ENCODE results near the gene TRIM5.

Gene TRIM5

DNA sequence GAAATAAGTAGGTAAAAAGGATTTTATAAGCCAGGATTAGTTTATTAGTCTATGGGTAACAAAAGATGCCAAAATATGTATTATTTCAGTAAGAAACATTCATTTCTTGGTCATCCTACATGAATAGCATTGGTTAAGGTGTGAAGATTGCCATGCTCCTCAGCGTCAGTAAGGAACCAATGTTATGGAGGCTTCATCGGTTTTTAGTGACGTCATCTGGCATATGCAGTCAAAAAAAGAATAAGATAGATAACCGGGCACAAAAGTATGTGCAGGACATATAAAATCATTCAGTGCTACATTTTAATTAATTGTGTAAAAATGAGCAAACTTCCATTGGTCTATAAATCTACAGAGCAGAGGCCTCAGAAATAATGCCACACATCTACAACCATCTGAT lies 29.4 kb downstream of the TRIM5 start:
- Histone ChIP-seq H3K9ac (ENCODE audit: low read depth, low read length, poor library complexity, severe bottlenecking) (no peak overlapping the region), H3F3A (ENCODE audit: low read depth) (no peaks in the 10 kb centered on the region), H3K4me1 (ENCODE audit: insufficient read depth, low read length, poor library complexity, severe bottlenecking) (no peaks in the 10 kb centered on the region), H3K36me3 (ENCODE audit: insufficient read depth, low read length) (no peaks in the 10 kb centered on the region), H3K9me2 (replicated peaks; ENCODE audit: low read depth, low read length) (no peaks in the 10 kb centered on the region), H3K79me2 (ENCODE audit: insufficient read depth, low read length) (no peaks in the 10 kb centered on the region), H3K4me2 (ENCODE audit: low read depth, low read length, poor library complexity, severe bottlenecking) (no peak overlapping the region), H3K9me3 (ENCODE audit: insufficient read depth, low read depth, low read length) (peaks cover 4% of the 10 kb centered on the region; the same call in 1 of the 2 replicates), H3K4me3 (ENCODE audit: low read length, poor library complexity, severe bottlenecking) (no peak overlapping the region), H2AFZ (ENCODE audit: low read length) (no peak overlapping the region), H3K27me3 (ENCODE audit: insufficient read depth, low read length, poor library complexity, severe bottlenecking) (no peaks in the 10 kb centered on the region), H4K20me1 (ENCODE audit: insufficient read depth, low read length, poor library complexity, severe bottlenecking) (no peaks in the 10 kb centered on the region)
- TF ChIP-seq, protein P1, sequence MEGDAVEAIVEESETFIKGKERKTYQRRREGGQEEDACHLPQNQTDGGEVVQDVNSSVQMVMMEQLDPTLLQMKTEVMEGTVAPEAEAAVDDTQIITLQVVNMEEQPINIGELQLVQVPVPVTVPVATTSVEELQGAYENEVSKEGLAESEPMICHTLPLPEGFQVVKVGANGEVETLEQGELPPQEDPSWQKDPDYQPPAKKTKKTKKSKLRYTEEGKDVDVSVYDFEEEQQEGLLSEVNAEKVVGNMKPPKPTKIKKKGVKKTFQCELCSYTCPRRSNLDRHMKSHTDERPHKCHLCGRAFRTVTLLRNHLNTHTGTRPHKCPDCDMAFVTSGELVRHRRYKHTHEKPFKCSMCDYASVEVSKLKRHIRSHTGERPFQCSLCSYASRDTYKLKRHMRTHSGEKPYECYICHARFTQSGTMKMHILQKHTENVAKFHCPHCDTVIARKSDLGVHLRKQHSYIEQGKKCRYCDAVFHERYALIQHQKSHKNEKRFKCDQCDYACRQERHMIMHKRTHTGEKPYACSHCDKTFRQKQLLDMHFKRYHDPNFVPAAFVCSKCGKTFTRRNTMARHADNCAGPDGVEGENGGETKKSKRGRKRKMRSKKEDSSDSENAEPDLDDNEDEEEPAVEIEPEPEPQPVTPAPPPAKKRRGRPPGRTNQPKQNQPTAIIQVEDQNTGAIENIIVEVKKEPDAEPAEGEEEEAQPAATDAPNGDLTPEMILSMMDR (conservative IDR thresholded peaks at IDR 0.05; ENCODE audit: low read length) = no peak
- no peak for TF ChIP-seq EZH2phosphoT487 (IDR thresholded peaks at IDR 0.05; ENCODE audit: borderline replicate concordance)

DNA sequence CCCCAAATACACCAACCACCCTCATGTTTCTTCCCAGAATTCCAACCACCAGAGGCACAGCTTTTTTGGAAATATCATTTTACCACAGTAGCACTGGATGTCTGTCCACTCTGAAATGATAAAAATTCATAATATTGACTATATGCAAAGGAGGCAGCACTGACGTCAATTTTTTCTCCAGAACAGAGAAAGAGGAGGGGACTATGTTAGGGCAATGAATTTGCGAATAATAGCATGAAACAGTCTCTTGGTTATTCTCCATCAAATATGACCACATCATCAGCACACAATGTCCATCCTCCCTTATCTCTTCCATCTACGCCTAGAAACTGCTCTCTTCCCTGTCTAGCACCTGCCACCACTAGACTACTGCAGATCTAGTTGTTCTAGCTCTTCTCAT lies 38.7 kb downstream of the TRIM5 start:
- H3K9ac ChIP-seq (ENCODE audit: low read depth, low read length, poor library complexity, severe bottlenecking) = no peak overlapping the region
- H3F3A ChIP-seq (ENCODE audit: low read depth) = no peaks in the 10 kb centered on the region
- no peaks in the 10 kb centered on the region for H3K36me3 ChIP-seq (ENCODE audit: insufficient read depth, low read length)
- TF ChIP-seq EZH2phosphoT487 (IDR thresholded peaks at IDR 0.05; ENCODE audit: borderline replicate concordance) = no peak
- TF ChIP-seq, protein P1 (conservative IDR thresholded peaks at IDR 0.05; ENCODE audit: low read length) = no peak
- no peak overlapping the region for H3K4me2 ChIP-seq (ENCODE audit: low read depth, low read length, poor library complexity, severe bottlenecking)
- no peaks in the 10 kb centered on the region for H4K20me1 ChIP-seq (ENCODE audit: insufficient read depth, low read length, poor library complexity, severe bottlenecking)
- no peaks in the 10 kb centered on the region for H3K9me2 ChIP-seq (replicated peaks; ENCODE audit: low read depth, low read length)
- no peaks in the 10 kb centered on the region for H3K9me3 ChIP-seq (ENCODE audit: insufficient read depth, low read depth, low read length)
- no peaks in the 10 kb centered on the region for H3K27me3 ChIP-seq (ENCODE audit: insufficient read depth, low read length, poor library complexity, severe bottlenecking)
- H3K79me2 ChIP-seq (ENCODE audit: insufficient read depth, low read length) = no peaks in the 10 kb centered on the region
- no peak overlapping the region for H3K4me3 ChIP-seq (ENCODE audit: low read length, poor library complexity, severe bottlenecking)
- H2AFZ ChIP-seq (ENCODE audit: low read length) = no peak overlapping the region
- no peaks in the 10 kb centered on the region for H3K4me1 ChIP-seq (ENCODE audit: insufficient read depth, low read length, poor library complexity, severe bottlenecking)

DNA sequence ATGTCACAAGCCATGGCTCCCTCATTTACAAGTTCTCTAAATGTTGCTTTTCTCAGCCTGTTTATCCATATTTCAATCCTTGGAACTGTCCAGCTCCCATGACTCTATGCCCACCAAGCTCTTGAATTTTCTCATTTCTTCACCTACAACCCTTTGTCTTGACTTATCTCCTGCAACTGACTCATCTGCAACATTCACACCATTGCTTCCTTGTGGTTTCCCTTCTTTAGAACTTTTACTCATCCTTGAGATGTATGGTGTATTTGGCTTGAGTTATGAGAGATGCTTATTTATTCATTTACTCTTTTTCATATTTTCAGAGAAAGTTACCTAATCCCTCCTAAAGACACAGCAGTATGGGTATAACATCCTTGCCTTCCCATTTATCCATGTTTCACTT lies 41.3 kb downstream of the TRIM5 start:
- no peak overlapping the region for H2AFZ ChIP-seq (ENCODE audit: low read length)
- no peaks in the 10 kb centered on the region for H3K36me3 ChIP-seq (ENCODE audit: insufficient read depth, low read length)
- H3K4me3 ChIP-seq (ENCODE audit: low read length, poor library complexity, severe bottlenecking) = no peak overlapping the region
- H3K79me2 ChIP-seq (ENCODE audit: insufficient read depth, low read length) = no peaks in the 10 kb centered on the region
- H3K4me2 ChIP-seq (ENCODE audit: low read depth, low read length, poor library complexity, severe bottlenecking) = no peak overlapping the region
- H3K9me3 ChIP-seq (ENCODE audit: insufficient read depth, low read depth, low read length) = no peaks in the 10 kb centered on the region
- H3K9ac ChIP-seq (ENCODE audit: low read depth, low read length, poor library complexity, severe bottlenecking) = no peak overlapping the region
- TF ChIP-seq EZH2phosphoT487 (IDR thresholded peaks at IDR 0.05; ENCODE audit: borderline replicate concordance) = no peak
- TF ChIP-seq, protein P1 (conservative IDR thresholded peaks at IDR 0.05; ENCODE audit: low read length) = no peak
- H3K9me2 ChIP-seq (replicated peaks; ENCODE audit: low read depth, low read length) = no peaks in the 10 kb centered on the region
- no peaks in the 10 kb centered on the region for H3F3A ChIP-seq (ENCODE audit: low read depth)
- no peaks in the 10 kb centered on the region for H3K27me3 ChIP-seq (ENCODE audit: insufficient read depth, low read length, poor library complexity, severe bottlenecking)
- H4K20me1 ChIP-seq (ENCODE audit: insufficient read depth, low read length, poor library complexity, severe bottlenecking) = no peaks in the 10 kb centered on the region
- no peaks in the 10 kb centered on the region for H3K4me1 ChIP-seq (ENCODE audit: insufficient read depth, low read length, poor library complexity, severe bottlenecking)
